HCT116 (cell line): Measurements from ENCODE around the gene NOC4L. TPM values are rescaled to one million over a fixed set of nuclear protein-coding genes. Genes with fewer than 3 reads are reported as not detected.

Source experiments
- ATAC-seq: fragments of 200-7000 bp; cut with Tn5 transposase; 2 replicates; pipeline ENCODE4 v1.9.1; 2020; ENCODE audit warnings: mild to moderate bottlenecking, moderate library complexity
- BruUV-seq: library from RNA; stranded (reverse); fragments of 400-500 nt; replicated peaks from 2 replicates; lab custom pipeline; 2021; lab: Mats Ljungman, UMichigan
- CTCF ChIA-PET: fragments of 300-600 bp; sonication (Branson Sonifier 250); formaldehyde crosslinking; loops from one replicate; lab custom pipeline; 2021; ENCODE audit warnings: antibody characterized with exemption; lab: Charles Lee
- POLR2A ChIA-PET: fragments of 300-600, 350-600 bp; sonication (Branson Sonifier 250); formaldehyde crosslinking; loops from one replicate; lab custom pipeline; 2021; ENCODE audit warnings: antibody characterized with exemption; lab: Charles Lee
- RAD21 ChIA-PET, 2 experiments: fragments of 300-600 bp; sonication (Branson Sonifier 250); formaldehyde crosslinking; loops; one replicate each; lab custom pipeline; 2023; ENCODE audit warnings: low total read pairs in 2 of 2; ENCODE audit not compliant: uncharacterized antibody in 2 of 2, unreplicated experiment in 2 of 2, low non-redundant PET in 1 of 2; lab: Charles Lee
- DNase-seq: peaks from one replicate; pipeline ENCODE4 v3.0.0-alpha.2; 2010; ENCODE audit warnings: low read depth, low spot score
- H2AFZ ChIP-seq: fragments of 200-600 bp; shearing (Covaris generic), sonication (generic); 2 replicates; pipeline ENCODE4 v1.6.1; 2017; ENCODE audit warnings: low read depth, mixed run types, mixed read lengths, antibody characterized with exemption, low read length; ENCODE audit not compliant: poor library complexity, severe bottlenecking
- H3K27ac ChIP-seq: 2 replicates; pipeline ENCODE4 v1.5.1; 2012; ENCODE audit warnings: low read depth, low read length
- H3K27me3 ChIP-seq: fragments of 200-600 bp; sonication (generic); 2 replicates; pipeline ENCODE4 v1.6.1; 2016; ENCODE audit warnings: mixed run types, low read length, mixed read lengths; ENCODE audit not compliant: insufficient read depth
- H3K36me3 ChIP-seq, 2 experiments: fragments of 200-500 bp in 1 of 2; fragments of 200-600 bp in 1 of 2; sonication (Bioruptor generic) in 1 of 2; sonication (generic) in 1 of 2; 2 replicates each; pipeline versions ENCODE4 v1.5.1 to v1.6.1; 2014 to 2016; ENCODE audit warnings: low read length in 2 of 2, inconsistent platforms in 1 of 2, mixed read lengths in 1 of 2, mixed run types in 1 of 2; ENCODE audit not compliant: insufficient read depth in 2 of 2, control insufficient read depth in 1 of 2
- H3K4me1 ChIP-seq, 2 experiments: fragments of 200-600 bp in 1 of 2; sonication (generic) in 1 of 2; 2 replicates each; pipeline versions ENCODE4 v1.5.1 to v1.6.1; 2012 to 2017; ENCODE audit warnings: low read length in 2 of 2, inconsistent platforms in 1 of 2, mild to moderate bottlenecking in 1 of 2, mixed read lengths in 1 of 2, mixed run types in 1 of 2, moderate library complexity in 1 of 2; ENCODE audit not compliant: insufficient read depth in 2 of 2, control insufficient read depth in 1 of 2
- H3K4me2 ChIP-seq: fragments of 200-600 bp; sonication (generic); 2 replicates; pipeline ENCODE4 v1.6.1; 2017; ENCODE audit warnings: mixed run types, low read length, mixed read lengths
- H3K4me3 ChIP-seq, 2 experiments: fragments of 200-600 bp in 1 of 2; sonication (generic) in 1 of 2; replicated peaks in 1 of 2; 2 replicates each; pipeline ENCODE4 v1.5.1; 2011 to 2016; ENCODE audit warnings: low read length in 2 of 2, control low read depth in 1 of 2, low read depth in 1 of 2, mild to moderate bottlenecking in 1 of 2, mixed read lengths in 1 of 2, mixed run types in 1 of 2
- H3K79me2 ChIP-seq: fragments of 200-600 bp; sonication (generic); 2 replicates; pipeline ENCODE4 v1.6.1; 2017; ENCODE audit warnings: mild to moderate bottlenecking, mixed run types, low read length, moderate library complexity, mixed read lengths; ENCODE audit not compliant: insufficient read depth
- H3K9ac ChIP-seq: fragments of 200-600 bp; sonication (generic); 2 replicates; pipeline ENCODE4 v1.6.1; 2016; ENCODE audit warnings: low read length, mixed read lengths
- H3K9me2 ChIP-seq: fragments of 200-600 bp; sonication (generic), shearing (Covaris generic); 2 replicates; pipeline ENCODE4 v1.6.1; 2017; ENCODE audit warnings: mixed run types, mild to moderate bottlenecking, moderate library complexity; ENCODE audit not compliant: insufficient read depth
- H3K9me3 ChIP-seq, 2 experiments: fragments of 200-500 bp in 1 of 2; fragments of 200-600 bp in 1 of 2; sonication (Bioruptor generic) in 1 of 2; sonication (generic) in 1 of 2; 2 replicates each; pipeline ENCODE4 v1.6.1; 2014 to 2017; ENCODE audit warnings: low read length in 2 of 2, mixed read lengths in 2 of 2, inconsistent platforms in 1 of 2, low read depth in 1 of 2, mild to moderate bottlenecking in 1 of 2, mixed run types in 1 of 2, moderate library complexity in 1 of 2; ENCODE audit not compliant: control insufficient read depth in 1 of 2, insufficient read depth in 1 of 2
- H4K20me1 ChIP-seq: fragments of 200-600 bp; sonication (generic), shearing (Covaris generic); 2 replicates; pipeline ENCODE4 v1.6.1; 2017; ENCODE audit warnings: mixed run types, mild to moderate bottlenecking, moderate library complexity; ENCODE audit not compliant: insufficient read depth
- CBX3 ChIP-seq: IDR thresholded peaks from 2 replicates; pipeline ENCODE4 v1.6.1; 2012; ENCODE audit warnings: low read depth
- CEBPB ChIP-seq: IDR thresholded peaks from 2 replicates; pipeline ENCODE4 v1.6.1; 2012; ENCODE audit warnings: low read depth
- ELF1 ChIP-seq: IDR thresholded peaks from 2 replicates; pipeline ENCODE4 v1.6.1; 2012; ENCODE audit warnings: low read depth, borderline replicate concordance
- POLR2A ChIP-seq: IDR thresholded peaks from 2 replicates; pipeline ENCODE4 v1.7.0; 2011; ENCODE audit warnings: borderline replicate concordance; ENCODE audit not compliant: insufficient read depth, insufficient read length; ENCODE audit errors: extremely low read depth
- POLR2AphosphoS5 ChIP-seq: IDR thresholded peaks from 2 replicates; pipeline ENCODE4 v1.6.1; 2011; ENCODE audit warnings: mild to moderate bottlenecking, low read depth, low read length, moderate library complexity
- RAD21 ChIP-seq: IDR thresholded peaks from 2 replicates; pipeline ENCODE4 v1.6.1; 2012; ENCODE audit warnings: low read depth, mild to moderate bottlenecking
- SIN3A ChIP-seq: IDR thresholded peaks from 2 replicates; pipeline ENCODE4 v1.6.1; 2012; ENCODE audit warnings: low read depth
- SP1 ChIP-seq: IDR thresholded peaks from 2 replicates; pipeline ENCODE4 v1.6.1; 2012; ENCODE audit warnings: low read depth
- TCF7L2 ChIP-seq: IDR thresholded peaks from 2 replicates; pipeline ENCODE4 v1.7.0; 2011; ENCODE audit warnings: borderline replicate concordance, inconsistent platforms; ENCODE audit not compliant: insufficient read depth, insufficient read length; ENCODE audit errors: extremely low read depth
- ZNF274 ChIP-seq: fragments of 200-500 bp; sonication (Bioruptor generic); IDR thresholded peaks from 2 replicates; pipeline ENCODE4 v1.6.1; 2014; ENCODE audit warnings: mild to moderate bottlenecking, low read depth, low read length, inconsistent platforms
- intact Hi-C: fragments of 100-400 bp; cut with micrococcal nuclease; formaldehyde crosslinking; loops from 2 replicates; pipeline ENCODE4 v1.10.0; 2022
- total RNA-seq: library from RNA; stranded (reverse); gene quantifications from one replicate; pipeline ENCODE4 v1.2.1, GENCODE V29; 2021; ENCODE audit not compliant: unreplicated experiment
- TF ChIP-seq, protein P1 (sequence below): IDR thresholded peaks from 2 replicates; pipeline ENCODE4 v1.6.1; 2012; ENCODE audit warnings: low read depth

NOC4L gene
- total RNA-seq, 1 experiment from 2014 or later: 47.6 TPM

DNA sequence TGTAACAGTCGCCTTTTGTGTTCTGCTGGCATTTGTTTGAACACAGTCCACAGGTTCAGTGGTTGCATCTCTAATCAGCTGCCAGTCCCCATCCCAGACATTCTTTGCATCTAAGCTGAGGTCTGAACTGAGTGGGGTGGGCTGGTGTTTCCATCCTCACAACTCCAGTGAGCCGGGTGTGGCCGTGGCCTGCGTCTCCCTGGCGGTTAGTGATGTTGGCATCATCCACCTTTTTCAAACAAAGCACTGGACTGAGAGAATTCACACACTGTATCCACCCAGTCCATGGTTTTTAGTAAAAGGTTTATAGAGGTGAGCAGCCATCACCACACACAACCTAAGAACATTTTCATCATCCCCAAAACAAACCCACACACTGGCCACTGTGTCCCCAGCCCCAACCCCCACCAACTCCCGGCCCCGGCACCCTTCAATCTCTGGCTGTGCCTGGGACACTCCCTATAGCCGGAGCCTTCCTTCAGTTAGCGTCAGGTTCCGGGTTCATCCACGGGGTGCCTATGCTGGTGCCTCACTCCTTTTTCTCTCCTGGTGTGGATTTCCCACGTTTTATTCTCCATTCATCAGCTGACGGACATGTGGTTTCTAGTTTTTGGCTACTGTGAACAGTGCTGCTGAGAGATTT, 6.7 kb upstream of the NOC4L start:
- TF ChIP-seq RAD21: no peak
- TF ChIP-seq ELF1: no peak
- TF ChIP-seq CBX3: no peak
- no peak for TF ChIP-seq TCF7L2
- no peak for TF ChIP-seq CEBPB
- no peak for TF ChIP-seq SP1
- H3K9me3 ChIP-seq: no peaks in the 10 kb centered on the region
- H3K36me3 ChIP-seq: peaks cover 26 to 32% of the 10 kb centered on the region in 2 experiments; a peak in 3 of 4 replicates
- peaks cover 12% of the 10 kb centered on the region for H3K79me2 ChIP-seq
- no TSS peak for BruUV-seq
- no peak overlapping the region for H2AFZ ChIP-seq
- RAD21 ChIA-PET: no interaction called here
- no peak overlapping the region for H3K27ac ChIP-seq
- CTCF ChIA-PET: no interaction called here
- no peak overlapping the region for H3K4me3 ChIP-seq
- ATAC-seq: peak; percentile 21; the same call in 1 of the 2 replicates
- no peak for DNase-seq
- intact Hi-C loops: no loop called here
- H3K9ac ChIP-seq: no peak overlapping the region
- H3K9me2 ChIP-seq: no peaks in the 10 kb centered on the region
- H3K4me2 ChIP-seq: no peak overlapping the region
- POLR2A ChIA-PET: no interaction called here
- peaks cover under 1 to 2% of the 10 kb centered on the region in 2 experiments; a peak in 3 of 4 replicates for H3K4me1 ChIP-seq
- no peaks in the 10 kb centered on the region for H3K27me3 ChIP-seq
- no peaks in the 10 kb centered on the region for H4K20me1 ChIP-seq

DNA sequence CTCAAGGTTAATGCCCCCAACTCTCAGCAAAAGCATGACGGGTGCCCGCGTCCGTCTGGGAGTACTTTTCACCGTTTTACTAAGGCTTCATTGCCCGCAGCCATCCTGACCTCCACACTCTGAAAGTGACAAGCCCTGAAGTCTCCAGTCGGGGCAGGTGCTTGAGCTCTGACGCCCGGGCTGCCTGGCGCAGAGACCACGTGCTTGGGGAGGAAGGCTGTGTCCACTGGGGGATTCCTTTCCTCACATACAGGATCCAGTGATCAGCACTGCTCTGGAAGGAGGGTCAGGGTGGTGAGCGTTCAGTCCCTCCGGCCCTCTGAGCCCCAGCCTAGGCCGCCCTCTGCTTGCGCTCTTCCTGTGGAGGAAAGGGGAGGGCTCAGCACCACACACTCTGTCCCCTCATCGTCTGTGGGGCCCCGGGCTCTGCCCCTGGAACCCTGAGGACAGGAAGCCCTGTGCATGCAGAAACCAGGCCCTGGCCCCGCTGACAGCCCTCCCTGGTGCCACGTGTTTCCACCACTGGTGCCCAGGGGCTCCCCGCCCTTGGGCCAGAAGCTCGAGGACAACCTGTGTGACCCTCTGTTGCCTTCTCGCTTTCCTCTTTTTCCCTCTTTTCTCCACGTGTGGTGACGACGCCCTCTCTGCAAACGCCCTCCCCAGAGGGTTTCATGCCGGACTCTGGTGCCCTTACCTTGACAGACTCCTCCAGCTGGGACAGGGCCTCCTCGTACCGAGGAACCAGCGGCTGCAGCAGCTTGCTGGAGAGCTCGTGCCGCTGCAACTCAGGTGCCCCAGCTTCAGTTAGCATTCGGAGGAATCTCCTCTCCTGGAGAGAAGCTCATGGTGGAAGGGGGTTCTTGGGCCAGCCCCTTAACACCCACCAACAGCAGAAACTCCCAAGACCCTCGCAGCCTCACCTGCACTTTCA, 5.1 kb upstream of the NOC4L start:
- Histone ChIP-seq H3K36me3 (peaks cover 26 to 33% of the 10 kb centered on the region in 2 experiments; a peak in 3 of 4 replicates), H3K9me3 (no peaks in the 10 kb centered on the region), H4K20me1 (no peaks in the 10 kb centered on the region), H3K4me3 (no peak overlapping the region), H3K9ac (no peak overlapping the region), H3K4me2 (no peak overlapping the region), H3K4me1 (peaks cover 6 to 9% of the 10 kb centered on the region in 2 experiments; a peak in 3 of 4 replicates), H2AFZ (no peak overlapping the region), H3K79me2 (peaks cover 25% of the 10 kb centered on the region), H3K27ac (no peak overlapping the region), H3K9me2 (no peaks in the 10 kb centered on the region), H3K27me3 (no peaks in the 10 kb centered on the region)
- intact Hi-C loops: no loop called here
- ChIA-PET RAD21 (no interaction called here), CTCF (interaction anchor here (0.9 kb wide), 1 partner anchor 275 kb away, joined by 3 read pairs; no protein-coding TSS in a partner anchor), POLR2A (no interaction called here)
- TSS peak; percentile 14 for BruUV-seq
- DNase-seq: no peak
- TF ChIP-seq POLR2A (no peak), POLR2AphosphoS5 (no peak), ZNF274 (no peak), SIN3A (no peak)
- TF ChIP-seq, protein P1, sequence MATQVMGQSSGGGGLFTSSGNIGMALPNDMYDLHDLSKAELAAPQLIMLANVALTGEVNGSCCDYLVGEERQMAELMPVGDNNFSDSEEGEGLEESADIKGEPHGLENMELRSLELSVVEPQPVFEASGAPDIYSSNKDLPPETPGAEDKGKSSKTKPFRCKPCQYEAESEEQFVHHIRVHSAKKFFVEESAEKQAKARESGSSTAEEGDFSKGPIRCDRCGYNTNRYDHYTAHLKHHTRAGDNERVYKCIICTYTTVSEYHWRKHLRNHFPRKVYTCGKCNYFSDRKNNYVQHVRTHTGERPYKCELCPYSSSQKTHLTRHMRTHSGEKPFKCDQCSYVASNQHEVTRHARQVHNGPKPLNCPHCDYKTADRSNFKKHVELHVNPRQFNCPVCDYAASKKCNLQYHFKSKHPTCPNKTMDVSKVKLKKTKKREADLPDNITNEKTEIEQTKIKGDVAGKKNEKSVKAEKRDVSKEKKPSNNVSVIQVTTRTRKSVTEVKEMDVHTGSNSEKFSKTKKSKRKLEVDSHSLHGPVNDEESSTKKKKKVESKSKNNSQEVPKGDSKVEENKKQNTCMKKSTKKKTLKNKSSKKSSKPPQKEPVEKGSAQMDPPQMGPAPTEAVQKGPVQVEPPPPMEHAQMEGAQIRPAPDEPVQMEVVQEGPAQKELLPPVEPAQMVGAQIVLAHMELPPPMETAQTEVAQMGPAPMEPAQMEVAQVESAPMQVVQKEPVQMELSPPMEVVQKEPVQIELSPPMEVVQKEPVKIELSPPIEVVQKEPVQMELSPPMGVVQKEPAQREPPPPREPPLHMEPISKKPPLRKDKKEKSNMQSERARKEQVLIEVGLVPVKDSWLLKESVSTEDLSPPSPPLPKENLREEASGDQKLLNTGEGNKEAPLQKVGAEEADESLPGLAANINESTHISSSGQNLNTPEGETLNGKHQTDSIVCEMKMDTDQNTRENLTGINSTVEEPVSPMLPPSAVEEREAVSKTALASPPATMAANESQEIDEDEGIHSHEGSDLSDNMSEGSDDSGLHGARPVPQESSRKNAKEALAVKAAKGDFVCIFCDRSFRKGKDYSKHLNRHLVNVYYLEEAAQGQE: no peak
- no peak for ATAC-seq
